Effector CD8-positive, alpha-beta T cell (primary cell): ENCODE measurements around the gene NFE2L3.
A peak's percentile ranks its signal among the peaks of the same experiment; 100 is the strongest.
"Not testable (repeated sequence)": the region's sequence is repeated elsewhere in the genome, so short reads cannot be mapped to it uniquely, and the experiment has no call there.

ENCODE experiments used
- DNase-seq: peaks from one replicate; lab custom pipeline; 2025; lab: John Stamatoyannopoulos, UW

Gene NFE2L3

DNA sequence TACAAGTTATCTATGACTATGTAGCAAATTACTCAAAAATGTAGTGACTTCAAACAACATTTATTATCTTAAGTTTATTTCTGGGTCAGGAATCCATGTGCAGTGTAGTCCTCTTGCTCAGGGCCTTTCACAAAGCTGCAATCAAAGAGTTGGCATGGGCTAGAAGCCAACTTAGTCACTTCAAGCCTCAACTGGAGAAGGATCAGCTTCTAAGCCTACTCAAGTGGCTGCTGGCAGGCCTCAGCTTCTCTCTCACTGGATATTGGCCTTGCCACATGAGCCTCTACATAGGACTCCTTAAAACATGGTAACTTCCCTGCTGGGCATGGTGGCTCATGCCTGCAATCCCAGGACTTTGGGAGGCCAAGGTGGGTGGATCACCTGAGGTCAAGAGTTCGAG is 5.0 kb upstream of the NFE2L3 start:
- no peak for DNase-seq

DNA sequence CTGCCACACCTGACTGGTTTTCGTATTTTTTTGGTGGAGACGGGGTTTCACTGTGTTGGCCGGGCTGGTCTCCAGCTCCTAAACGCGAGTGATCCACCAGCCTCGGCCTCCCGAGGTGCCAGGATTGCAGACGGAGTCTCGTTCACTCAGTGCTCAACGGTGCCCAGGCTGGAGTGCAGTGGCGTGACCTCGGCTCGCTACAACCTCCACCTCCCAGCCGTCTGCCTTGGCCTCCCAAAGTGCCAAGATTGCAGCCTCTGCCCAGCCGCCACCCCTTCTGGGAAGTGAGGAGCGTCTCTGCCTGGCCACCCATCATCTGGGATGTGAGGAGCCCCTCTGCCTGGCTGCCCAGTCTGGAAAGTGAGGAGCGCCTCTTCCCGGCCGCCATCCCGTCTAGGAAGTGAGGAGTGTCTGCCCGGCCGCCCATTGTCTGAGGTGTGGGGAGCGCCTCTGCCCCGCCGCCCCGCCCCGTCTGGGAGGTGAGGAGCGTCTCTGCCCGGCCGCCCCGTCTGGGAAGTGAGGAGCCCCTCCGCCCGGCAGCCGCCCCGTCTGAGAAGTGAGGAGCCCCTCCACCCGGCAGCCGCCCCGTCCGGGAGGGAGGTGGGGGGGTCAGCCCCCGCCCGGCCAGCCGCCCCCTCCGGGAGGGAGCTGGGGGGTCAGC is 4.2 kb upstream of the NFE2L3 start:
- not testable (repeated sequence) for DNase-seq

DNA sequence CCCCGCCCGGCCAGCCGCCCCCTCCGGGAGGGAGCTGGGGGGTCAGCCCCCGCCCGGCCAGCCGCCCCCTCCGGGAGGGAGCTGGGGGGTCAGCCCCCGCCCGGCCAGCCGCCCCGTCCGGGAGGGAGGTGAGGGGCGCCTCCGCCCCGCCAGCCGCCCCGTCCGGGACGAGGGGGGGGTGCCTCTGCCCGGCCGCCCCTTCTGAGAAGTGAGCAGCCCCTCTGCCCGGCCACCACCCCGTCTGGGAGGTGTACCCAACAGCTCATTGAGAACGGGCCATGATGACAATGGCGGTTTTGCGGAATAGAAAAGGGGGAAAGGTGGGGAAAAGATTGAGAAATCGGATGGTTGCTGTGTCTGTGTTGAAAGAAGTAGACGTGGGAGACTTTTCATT is 3.7 kb upstream of the NFE2L3 start:
- not testable (repeated sequence) for DNase-seq

DNA sequence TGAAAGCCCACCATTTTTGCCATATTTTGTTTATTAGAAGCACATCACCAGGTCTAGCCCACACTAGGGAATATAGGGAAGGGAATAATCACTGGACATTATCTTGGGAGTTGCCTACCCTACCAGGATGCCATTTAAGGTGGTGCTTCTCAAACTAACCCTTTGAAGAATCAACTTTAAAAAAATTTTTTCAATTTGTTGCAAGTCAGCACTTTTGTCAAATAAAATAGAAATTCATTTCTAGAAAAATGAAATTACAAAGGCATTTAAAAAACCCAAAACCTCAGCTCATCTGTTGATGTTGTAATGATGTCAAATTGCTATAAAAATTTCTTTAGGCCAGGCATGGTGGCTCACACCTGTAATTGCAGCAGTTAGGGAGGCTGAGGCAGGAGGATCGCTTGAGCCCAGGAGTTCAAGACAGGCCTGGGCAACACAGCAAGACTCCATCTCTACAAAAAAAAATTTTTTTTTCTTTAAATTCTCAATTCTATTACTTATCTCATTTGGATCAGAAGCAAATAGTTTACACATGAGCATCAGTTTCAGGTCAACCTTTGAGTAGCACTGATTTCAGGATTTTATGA is 2.5 kb upstream of the NFE2L3 start:
- no peak for DNase-seq

DNA sequence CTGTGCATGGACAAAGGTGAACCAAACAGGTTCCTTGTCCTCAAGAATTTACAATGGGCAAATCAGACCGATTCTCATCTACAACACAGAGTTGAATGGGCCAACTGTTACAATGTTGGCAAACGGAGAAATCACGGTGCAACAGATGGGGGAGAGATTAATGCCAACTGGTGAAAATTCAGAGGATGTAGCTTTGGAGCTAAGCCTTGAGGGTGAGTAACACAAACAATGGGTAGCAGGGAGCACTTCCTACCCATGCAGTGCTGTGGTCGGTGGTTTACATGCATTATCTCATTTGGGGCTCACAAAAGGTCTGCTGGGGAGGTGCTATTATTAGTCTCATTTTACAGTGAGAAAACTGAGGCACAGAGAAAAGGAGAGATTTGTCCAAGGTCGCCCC is 902 bp upstream of the NFE2L3 start:
- DNase-seq, result no peak

DNA sequence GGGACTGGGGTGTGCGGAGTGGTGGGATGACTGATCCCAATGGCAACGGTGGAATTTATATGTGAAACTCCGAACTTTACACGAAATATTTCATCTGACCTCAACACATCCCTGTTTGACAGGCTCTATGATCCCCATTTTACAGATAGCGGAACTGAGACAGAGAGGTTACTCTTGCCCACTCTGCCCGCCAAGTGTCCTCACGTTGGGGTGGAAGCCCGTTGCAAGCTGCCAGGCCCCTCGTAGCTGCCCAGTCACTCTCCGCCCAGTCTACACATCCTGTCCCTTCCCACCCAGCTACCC is 397 bp upstream of the NFE2L3 start:
- no peak for DNase-seq

DNA sequence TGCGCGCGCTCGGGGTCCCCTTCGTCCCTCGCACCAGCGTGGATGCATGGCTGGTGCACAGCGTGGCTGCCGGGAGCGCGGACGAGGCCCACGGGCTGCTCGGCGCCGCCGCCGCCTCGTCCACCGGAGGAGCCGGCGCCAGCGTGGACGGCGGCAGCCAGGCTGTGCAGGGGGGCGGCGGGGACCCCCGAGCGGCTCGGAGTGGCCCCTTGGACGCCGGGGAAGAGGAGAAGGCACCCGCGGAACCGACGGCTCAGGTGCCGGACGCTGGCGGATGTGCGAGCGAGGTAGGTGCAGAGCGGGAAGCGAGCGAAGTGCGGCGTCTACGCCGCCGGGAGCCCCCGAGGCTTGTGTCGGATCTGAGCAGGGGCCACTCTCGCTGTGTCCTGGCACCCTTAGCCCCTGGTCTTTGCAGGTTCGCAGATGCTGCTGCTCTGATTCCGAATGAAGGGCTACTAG is 813 bp downstream of the NFE2L3 start:
- DNase-seq, result not testable (repeated sequence)

DNA sequence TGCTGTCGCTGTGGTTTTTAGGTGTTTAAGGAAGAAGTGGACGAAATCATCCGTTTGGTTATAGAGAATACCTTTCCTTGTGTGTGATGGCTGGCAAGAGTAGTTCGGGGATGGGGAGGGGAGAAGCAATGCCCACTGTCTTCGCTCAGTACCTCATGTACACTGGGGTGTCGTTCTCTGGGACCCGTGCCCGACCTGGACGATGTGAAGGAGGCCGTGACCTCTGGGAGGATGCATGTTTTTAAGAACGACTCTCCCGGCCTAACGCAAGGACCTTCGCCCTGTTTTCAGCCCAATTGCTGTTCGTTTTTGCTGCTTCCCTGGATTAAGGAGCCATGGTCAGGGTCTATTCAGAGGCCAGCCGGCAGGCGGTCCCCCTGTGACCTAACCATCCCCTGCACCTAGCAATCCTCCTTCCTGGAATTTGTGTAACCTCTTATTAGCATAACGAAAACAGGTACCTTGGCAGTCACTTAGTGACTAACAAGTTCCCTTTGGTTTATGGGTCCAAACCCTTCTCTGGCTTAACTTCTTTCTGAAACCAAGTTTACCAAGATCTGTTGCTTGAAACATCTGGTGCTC is 1.3 kb downstream of the NFE2L3 start:
- DNase-seq, result no peak

DNA sequence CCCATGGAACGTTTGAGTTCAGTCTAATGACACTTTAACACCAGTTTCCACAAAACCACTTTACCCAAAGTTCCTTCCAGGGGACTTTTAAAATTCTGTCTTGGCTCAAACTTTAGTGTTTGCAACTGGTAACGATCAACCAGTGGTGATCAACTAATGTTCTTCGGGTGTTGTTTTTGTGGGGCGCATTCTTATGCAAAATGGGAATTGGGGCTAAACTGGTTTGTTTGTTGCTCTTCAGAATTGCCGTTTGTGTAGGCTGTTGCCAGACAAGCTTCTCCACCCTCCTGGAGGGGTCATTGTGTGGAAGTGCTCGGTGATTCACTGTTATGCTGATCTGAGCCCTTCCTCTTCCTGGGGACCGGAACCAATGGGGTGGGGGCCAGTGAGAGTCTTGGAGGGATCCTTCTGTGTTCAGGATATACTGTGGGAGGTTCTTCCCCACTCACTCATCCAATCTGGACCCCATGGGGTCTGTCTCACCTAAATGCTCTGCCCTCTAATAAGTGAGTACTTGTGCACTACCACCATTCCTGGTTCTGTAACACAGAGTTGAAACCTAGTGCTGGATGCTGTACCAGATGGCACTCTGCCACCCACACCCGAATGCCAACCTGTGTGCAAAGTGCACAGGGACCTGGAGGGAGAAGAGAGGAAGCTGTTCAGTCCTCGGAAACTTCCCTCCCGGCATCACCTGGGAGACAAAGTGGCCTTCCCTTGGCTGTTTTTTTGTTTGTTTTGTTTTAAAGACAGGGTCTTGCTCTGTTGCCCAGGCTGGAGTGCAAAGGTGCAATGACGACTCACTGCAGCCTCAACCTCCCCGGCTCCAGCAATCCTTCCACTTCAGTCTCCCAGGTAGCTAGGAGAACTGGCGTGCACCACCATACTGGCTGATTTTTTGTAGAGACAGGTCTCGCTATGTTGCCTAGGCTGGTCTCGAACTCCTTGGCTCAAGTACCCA is 2.1 kb downstream of the NFE2L3 start:
- DNase-seq, result no peak

DNA sequence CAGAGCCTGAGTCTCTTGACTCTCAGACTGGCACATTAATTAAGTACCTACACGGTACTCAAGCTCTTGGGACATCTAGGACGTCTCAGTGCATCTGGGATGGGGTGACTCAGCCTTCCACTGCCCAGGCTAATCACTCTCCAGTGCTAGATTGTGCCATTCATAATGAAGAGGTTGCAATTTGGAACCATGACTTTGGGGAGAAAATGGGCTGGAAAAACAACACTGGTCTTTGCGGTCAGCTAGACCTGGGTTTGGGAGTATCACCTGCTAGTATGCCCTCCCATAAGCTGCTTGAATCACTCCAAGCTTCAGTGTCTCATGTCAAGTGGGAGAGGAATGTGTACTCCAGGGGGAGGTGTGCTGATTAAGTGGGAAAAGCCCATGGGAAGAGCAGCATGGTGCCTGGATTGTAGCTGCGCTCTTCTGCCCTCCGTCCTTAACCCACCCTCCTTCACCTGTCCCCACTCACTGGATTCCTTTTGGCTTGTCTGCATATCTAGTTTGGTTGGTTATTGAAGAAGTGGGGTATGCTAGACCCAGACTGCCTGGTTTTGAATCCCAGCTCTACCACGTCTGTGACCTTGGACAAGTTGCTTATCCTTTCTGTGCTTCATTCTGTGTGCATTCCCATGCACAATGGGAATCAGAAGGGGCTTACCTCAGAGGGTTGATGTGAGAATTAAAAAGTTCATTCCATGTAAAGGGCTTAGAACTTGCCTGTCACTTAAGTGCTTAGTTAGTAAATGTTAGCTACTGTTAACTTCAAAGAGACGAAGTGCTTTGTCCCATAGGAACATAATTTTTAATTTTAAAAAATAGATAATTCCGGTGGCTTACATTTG is 3.8 kb downstream of the NFE2L3 start:
- DNase-seq, result no peak

DNA sequence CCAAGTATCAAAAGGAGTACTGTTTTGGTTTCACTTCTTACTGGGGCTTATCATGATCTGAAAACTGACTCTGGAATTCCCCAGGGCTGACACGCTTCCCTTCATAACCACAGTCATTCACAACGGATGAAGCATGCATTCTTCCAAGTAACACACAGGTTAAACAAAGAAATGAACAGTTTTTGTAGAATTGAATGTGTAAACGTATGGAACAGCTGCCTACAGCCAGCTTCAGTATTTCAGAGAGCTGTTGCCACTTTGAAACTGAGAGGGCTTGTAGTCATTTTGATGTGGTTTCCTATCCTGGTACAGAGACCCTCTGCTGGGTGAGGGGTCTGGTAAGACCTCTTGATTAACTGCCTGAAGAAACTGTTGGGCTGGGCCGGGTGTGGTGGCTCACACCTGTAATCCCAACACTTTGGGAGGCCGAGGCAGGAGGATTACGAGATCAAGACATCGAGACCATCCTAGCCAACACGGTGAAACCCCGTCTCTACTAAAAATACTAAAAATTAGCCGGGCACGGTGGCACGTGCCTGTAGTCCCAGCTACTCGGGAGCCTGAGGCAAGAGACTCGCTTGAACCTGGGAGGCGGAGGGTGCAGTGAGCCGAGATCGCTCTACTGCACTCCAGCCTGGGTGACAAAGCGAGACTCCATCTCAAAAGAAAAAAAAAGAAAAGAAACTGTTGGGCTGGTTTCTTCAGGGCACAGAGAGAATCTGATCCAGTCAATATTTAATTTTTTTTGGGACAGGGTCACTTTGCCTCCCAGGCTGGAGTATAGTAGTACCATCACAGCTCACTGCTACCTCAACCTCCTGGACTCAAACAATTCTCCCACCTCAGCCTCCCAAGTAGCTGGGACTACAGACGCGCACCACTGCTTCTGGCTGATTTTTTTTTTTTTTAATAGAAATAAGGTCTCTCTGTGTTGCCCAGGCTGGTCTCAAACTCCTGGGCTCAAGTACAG is 4.7 kb downstream of the NFE2L3 start:
- peak; percentile 32 for DNase-seq

DNA sequence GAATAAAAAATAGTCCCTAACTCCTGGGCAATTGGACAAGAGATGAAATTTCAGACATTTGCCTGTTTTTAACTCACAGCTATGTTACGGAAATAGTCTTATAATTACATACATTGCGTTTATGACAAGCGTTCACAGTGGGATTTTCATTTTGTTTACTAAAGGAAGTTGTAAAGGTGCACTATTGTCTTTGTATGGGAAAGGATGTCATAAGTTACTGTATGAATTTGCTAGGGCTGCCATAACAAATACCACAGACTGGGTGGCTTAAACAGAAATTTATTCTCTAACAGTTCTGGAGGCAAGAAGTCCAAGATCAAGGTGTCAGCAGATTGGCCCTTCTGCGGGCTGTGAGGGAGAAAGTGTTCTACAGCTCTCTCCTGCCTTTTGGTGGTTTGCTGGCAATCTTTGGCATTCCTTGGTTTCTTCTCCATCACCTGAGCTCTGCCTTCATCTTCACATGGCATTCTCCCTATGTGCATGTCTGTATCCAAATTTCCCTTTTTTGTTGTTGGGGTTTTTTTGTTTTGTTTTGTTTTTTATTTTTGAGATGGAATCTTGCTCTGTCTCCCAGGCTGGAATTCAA is 5.6 kb downstream of the NFE2L3 start:
- no peak for DNase-seq

DNA sequence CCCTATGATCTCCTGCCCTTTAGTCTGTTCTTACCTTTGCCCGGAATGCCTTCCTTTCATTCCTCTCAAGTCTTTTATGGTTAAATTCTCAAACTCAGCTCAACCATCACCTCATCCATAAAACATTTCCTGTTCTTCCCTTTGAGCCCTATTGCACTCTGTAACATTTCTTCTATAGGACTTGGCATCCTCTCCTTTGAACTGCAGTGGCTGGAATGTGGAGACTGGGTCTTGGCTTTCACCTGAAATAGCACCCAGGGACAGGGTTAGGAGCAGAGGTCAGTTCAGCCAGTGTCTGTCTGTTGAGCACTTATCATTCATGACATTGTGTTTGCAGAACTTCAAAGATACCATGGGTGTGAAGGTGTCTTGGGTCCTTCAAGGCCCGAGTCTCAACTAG is 7.2 kb downstream of the NFE2L3 start:
- no peak for DNase-seq

DNA sequence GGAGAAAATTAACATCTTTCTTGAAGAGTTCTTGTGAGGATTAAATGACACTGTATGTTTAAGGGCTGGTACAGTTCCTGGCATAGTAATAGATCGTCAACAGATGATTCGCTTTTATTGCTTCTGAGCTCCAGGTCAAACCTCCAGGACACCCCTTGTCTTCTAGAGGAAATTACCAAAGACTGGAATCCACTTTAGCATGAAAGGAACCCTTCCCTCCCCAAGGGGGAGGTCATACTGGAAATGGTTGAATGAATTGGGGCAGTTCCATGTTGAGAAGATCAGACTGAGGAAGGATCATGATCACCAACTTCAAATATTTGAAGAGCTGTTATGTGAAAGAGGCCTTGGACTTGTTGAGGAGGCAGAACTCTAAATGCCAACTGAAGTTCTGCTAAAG is 8.9 kb downstream of the NFE2L3 start:
- DNase-seq, result no peak

DNA sequence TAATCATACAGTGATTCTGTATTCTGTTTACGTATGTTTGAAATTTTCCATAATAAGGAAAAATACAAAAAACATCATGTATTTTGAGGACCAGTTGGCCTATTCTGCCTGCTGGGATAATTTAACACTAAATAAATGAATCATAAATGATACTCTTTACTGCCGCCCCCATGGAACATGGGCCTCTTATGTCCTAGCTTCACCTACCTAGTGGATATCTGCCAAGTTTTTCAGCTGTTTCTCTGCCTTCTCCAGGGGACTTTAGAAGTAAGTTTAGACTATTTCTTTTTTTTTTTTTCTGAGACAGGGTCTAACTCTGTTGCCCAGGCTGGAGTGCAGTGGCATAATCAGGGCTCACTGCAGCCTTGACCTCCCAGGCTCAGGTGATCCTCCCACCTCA is 10.4 kb downstream of the NFE2L3 start:
- DNase-seq, result no peak

DNA sequence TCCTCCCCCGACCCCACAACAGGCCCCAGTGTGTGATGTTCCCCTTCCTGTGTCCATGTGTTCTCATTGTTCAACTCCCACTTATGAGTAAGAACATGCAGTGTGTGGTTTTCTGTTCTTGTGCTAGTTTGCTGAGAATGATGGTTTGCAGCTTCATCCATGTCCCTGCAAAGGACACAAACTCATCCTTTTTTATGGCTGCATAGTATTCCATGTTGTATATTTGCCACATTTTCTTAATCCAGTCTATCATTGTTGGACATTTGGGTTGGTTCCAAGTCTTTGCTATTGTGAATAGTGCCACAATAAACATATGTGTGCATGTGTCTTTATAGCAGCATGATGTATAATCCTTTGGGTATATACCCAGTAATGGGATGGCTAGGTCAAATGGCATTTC is 11.8 kb downstream of the NFE2L3 start:
- not testable (repeated sequence) for DNase-seq

DNA sequence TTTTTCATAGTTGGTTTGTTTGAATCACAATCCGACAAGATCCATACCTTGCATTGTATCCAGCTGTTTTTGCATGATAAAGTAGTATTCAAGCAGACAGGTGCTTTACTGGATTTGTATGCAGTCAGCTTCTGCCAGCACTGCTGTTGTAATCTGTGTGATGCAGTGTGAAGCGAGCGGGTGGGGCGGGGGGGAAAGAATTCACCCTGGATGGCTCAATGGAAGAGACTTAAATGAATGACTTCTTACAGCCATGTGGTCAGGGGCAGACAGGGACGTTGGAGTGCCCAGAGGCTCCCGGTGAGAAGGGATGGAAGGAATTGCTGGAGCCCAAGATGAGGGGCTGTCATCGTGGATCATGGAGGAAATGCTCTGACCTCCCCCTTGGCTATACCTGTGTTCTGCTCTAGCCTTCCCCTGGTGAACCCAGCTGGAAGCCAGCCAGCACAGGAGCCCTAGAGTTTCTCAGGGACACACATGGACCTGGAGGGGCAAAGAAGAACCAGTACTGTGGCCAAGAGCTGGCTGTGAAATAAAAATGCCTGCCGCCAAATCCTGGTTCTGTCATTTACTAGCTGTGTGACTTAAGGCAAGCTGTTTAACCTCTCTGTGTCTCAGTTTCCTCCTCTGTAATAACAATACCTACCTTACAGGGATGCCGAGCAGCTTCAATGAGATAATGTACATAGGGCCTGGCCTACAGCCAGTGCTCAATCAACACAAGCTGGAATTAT is 14.1 kb downstream of the NFE2L3 start:
- DNase-seq, result no peak

DNA sequence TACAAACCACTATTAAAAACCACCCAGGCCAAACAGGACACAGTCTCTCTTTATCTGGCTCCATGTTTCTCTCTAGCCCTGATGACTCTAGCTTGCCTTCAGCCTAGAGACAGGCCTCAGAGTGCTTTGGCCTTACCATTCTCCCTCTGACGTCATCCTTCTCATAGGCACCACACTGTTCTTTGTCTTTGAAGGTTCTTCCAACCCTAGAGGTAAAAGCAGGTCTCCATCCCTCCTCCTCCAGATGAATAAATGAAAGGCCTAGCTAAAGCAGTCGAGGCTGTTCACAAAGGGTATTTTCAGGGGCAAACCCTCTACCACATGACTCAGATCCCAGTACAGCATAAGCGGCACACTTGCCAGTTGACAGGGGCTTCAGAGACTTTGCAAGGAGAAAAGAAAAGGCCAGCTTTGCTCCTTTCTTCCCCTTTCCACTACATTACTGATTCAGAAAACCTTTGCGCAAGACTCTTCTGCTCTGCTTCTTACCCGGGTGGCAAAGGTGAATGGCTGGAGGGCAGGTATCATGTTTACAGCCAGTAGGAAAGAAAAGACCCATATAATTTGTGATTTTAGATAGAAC is 14.8 kb downstream of the NFE2L3 start:
- DNase-seq, result no peak

DNA sequence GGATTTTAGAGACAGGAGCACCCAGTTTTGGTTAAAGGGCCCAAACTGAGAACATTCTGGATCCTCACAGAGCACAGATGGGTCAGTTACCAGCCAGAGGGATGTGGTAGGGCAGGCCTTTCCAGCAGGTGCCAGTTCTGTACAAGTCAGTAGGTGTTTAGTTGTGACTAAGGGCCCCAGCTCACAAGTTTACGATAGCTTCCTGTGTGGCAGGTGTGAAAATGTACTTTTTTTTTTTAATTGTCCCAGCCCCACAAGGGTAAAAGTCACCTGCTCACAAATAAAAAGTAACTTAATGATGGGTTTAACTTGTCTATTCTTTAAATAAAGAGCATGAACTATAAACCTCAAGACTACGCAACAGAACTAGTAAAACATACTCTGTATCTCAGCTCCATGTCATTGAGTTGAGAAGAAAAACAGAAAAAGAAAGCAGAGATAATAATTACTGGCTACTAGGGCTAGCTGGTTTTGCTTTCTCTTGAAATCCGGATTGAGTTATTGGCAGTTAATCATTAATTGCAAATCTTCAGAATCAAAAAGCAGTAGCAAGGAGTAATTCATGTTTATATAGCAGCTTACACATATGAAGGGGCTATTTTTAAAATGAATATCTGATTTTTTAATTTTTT is 15.4 kb downstream of the NFE2L3 start:
- DNase-seq, result no peak
